HG03108 (cell line): ENCODE measurements around the gene SELENOH.
"Not testable (repeated sequence)": the region's sequence is repeated elsewhere in the genome, so short reads cannot be mapped to it uniquely, and the experiment has no call there.

Source experiments
- ATAC-seq: cut with Tn5 transposase; IDR thresholded peaks from one replicate; pipeline ENCODE4 v1.9.1; 2021; ENCODE audit warnings: moderate library complexity; ENCODE audit not compliant: unreplicated experiment

SELENOH gene, protein sequence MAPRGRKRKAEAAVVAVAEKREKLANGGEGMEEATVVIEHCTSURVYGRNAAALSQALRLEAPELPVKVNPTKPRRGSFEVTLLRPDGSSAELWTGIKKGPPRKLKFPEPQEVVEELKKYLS

DNA sequence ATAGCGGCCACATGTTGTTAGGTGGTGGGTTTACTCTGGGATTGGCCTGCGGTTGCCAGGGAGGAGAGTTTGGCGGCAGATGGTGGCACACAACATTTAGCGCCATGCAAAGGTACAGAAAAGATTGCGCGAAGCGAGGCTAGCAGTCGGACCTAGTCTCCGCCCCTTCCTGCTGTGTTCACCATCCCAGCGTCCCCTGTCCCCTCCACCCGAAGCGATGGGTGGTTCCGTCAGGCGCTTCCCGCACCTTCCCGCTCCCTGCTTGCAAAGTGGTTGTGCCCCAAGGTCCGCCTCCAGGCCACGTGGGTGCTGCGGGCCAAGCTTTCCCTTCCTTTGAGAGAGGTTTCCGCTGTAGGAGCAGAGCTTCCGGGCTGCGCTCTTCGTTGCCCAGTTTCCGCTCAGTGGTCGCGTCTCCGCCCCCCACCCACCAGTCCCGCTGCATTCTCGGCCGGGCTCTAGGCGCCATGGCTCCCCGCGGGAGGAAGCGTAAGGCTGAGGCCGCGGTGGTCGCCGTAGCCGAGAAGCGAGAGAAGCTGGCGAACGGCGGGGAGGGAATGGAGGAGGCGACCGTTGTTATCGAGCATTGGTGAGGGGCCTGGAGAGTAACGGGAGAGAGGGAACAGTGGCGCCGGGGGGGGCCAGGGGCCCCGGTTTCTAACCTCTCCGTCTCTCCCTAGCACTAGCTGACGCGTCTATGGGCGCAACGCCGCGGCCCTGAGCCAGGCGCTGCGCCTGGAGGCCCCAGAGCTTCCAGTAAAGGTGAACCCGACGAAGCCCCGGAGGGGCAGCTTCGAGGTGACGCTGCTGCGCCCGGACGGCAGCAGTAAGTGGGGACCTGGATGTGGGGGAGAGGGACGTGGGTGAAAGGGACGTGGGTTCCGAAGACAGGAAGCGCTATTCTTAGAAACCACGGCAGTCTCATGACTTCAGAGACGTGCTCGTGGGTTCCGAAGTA lies at the start of gene SELENOH:
SELENOH (plus strand) TSS at position 360 of the 955 bp plus-strand sequence; CDS start at position 465, 105 bp downstream.
- ATAC-seq: peak; percentile 91

- no peak for ATAC-seq
Observed at GRCh38 chr11:57698843-57699365, 42.4 kb upstream of the SELENOH start.

DNA sequence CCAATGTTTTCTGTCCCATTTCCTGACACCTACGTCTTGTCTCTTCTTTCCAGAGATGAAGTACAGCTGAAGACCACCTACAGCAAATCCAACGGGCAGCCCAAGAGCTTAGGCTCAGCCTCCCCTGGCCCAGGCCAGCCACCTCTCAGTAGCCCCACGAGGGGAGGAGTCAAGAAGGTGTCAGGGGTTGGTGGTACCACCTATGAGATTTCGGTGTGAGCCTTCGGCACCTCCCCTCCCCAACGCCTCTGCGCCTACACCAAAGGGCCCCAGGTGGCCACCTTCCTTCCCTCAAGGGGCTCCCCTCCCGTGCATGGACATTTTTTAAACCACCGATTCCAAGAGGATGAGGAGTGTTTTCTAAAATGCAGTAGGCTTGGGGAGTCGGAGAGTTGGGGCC lies 41.5 kb upstream of the SELENOH start:
- ATAC-seq: no peak

DNA sequence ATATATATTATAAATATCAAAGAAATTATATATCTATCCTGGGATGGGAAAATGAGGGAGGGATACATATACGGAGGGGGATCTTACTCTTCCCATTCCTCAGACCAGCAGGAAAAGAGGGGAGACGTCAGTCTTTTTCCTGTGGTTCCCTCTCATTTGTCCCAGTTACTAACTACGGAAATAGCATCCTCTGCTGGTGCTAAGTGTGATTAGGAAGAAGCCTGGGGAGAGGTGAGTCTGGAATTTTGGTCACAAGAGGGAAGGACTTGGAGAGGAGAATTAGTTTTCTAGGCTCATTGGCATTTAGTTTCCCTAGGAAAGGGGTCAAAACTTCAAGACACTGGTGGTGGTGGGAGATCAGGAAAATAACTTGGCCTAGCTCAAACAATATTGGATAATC lies 40.9 kb upstream of the SELENOH start:
- ATAC-seq: no peak

GRCh38 chr11:57703341-57703740 lies 38.0 kb upstream of the SELENOH start:
- ATAC-seq: no peak

DNA sequence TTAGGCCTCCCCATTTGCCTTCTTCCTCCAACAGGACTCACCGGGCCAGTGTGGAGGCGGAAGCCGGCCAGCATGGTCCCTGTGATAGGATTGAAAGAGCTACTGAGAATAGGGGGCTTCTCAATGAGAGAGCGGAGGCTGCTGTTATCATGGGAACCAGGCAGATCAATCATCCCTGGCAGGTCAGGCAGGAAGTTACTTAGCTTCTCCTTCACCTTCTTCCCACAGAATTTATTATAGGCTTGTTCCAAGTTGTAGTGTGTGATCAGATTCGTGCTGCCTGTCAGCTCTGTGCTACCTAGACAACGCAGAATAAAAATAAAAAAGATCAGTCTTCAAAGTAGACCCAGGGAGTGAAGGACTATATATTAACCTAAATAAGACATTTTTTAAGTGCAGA lies 36.4 kb upstream of the SELENOH start:
- no peak for ATAC-seq

DNA sequence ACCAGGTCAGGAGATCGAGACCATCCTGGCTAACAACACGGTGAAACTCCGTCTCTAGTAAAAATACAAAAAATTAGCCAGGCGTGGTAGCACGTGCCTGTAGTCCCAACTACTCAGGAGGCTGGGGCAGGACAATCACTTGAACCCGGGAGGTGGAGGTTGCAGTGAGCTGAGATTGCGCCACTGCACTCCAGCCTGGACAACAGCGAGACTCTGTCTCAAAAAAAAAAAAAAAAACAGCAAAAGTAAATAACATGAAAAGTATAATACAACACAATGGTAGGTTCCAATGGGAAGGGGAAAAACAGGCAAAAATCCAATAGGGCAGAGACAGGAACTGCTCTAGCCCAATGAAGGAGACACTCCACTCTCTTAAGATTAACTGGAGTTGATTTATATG lies 35.9 kb upstream of the SELENOH start:
- ATAC-seq: not testable (repeated sequence)

GRCh38 chr11:57709802-57710367 lies 31.4 kb upstream of the SELENOH start:
- ATAC-seq: no peak

DNA sequence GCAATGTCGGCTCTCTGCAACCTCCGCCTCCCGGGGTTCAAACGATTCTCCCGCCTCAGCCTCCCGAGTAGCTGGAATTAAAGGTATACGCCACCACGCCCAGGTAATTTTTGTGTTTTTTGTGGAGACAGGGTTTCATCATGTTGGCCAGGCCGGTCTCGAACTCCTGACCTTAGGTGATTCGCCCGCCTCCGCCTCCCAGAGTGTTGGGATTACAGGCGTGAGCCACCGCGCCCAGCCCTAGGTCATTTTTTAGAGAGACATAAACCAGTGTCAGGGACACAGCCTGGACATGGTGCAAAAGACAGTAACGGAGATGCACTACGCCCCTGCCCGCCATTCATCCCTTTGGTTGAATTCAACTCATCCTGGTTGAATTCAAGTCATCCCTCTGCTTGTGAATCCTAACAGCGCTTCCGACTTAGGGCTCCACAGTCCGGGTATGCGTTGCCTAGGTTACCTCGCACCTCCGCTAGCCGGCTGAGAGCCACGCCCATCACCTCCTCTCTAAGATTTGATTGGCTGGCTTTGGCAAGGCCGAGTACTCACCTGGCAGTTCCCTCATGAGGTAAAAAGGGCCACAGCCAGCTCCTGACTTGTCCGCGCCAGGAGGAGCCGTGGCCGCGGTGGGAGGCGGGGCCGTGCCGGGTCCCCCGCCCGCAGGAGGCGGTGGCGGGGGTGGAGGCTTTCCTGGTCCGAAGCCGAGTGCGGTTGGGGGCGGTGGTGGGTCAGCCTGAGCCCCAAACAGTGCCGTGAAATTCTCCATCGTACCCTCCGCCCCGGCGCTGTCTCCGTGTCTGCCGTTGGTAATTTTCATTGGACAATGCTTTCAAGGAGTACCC lies 29.7 kb upstream of the SELENOH start, which contains the start of gene MED19:
MED19 (minus strand) TSS at position 802 of the 842 bp plus-strand sequence; CDS start at position 766, 36 bp downstream.
- peak; percentile 36 for ATAC-seq

GRCh38 chr11:57712256-57713150 lies 28.8 kb upstream of the SELENOH start, which contains the start of gene TMX2:
Gene TMX2 (plus strand): TSS chr11:57712593. CDS start chr11:57712619, 26 bp downstream.
- peak; percentile 96 for ATAC-seq

- ATAC-seq: no peak
Observed at GRCh38 chr11:57713835-57714234, 27.5 kb upstream of the SELENOH start.

DNA sequence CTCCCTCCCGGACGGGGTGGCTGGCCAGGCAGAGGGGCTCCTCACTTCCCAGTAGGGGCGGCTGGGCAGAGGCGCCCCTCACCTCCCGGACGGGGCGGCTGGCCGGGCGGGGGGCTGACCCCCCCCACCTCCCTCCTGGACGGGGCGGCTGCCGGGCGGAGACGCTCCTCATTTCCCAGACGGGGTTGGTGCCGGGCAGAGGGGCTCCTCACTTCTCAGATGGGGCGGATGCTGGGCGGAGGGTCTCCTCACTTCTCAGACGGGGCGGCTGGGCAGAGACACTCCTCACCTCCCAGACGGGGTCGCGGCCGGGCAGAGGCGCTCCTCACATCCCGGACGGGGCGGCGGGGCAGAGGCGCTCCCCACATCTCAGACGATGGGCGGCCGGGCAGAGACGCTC lies 24.6 kb upstream of the SELENOH start:
- not testable (repeated sequence) for ATAC-seq

GRCh38 chr11:57727185-57727584 lies 14.1 kb upstream of the SELENOH start:
- no peak for ATAC-seq

DNA sequence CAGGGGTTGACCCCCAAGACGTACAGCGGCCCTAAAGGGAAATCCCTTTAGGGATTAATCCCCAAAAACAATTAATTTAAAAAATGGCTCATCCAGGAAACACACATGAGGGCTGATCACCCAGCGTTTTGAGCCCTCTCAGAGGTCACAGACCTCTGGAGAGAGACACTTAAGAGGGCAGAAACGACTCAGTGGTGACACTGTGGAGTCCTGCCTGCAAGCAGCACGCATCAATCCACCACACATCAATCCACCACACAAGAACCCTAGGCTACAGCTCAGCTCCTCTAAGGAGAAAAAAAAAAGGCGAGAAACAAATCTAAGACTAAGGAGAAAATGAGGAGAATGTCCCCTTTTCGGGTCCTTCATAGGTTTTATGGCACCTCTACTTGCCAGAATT lies 12.5 kb upstream of the SELENOH start:
- no peak for ATAC-seq

- no peak for ATAC-seq
Observed at GRCh38 chr11:57729479-57729878, 11.8 kb upstream of the SELENOH start.

- ATAC-seq: no peak
Observed at GRCh38 chr11:57732661-57733060, 8.6 kb upstream of the SELENOH start.

DNA sequence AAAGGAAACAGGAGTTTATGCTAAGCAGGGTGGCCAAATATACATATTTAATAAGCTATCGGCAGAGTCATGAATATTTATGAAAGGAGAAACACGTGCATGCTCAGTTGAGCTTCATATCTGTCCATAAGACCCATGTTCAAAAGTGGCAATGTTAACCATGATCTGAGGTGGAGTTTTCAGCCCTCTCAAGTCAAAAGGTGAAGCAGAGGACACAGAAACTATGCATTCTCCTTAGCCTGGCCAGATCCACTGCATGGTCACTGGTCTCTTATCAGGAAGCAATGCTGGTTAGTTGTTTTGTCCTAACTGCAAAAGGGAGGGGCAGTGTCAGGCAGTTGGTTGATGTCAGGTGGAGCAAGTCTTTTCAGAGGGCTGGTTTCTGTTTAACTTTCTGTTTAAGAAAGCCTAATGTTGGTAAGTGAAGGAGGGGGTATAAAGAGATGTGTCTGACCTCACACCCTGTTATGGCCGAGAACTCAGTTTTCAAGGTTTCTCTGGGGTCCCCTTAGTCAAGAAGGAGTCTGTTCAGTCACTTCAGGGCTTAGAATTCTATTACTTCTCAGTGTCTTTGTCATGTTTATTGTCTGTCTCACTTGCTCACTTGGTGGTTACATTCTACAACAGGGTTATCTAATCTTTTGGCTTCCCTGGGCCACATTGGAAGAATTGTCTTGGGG lies 5.5 kb upstream of the SELENOH start:
- no peak for ATAC-seq

GRCh38 chr11:57742087-57742452 lies 779 bp downstream of the SELENOH start:
- ATAC-seq: no peak

DNA sequence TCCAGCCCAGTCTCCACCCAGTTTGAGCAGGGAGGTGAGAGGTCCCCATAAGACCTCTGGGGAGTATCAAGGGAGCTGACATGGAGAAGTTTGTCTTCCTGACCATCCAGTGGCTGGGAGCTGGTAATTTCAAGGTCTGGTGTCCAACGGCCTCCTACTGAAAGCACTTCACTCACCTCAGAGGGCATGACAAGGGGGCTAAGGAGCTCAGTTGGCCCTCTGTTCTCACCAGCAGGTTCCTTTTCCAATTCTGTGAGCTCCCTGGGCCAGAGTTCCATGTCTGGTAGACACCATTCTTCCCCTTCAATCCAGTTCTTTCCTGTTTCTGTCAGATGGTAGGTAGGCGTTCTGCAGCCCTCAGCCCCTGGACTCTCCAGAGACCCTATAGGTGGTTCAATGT lies 3.1 kb downstream of the SELENOH start:
- ATAC-seq: no peak
